ENCODE measurements around the gene MYO3B.

The MYO3B gene

GRCh38 chr2:170353723-170354122, 175.8 kb downstream of the MYO3B start:
- no peak for DNase-seq (ENCODE audit: low read depth, low spot score)
- no peak overlapping the region for H3K4me3 ChIP-seq (ENCODE audit: low read depth, low read length)
- no peak for TF ChIP-seq CTCF (IDR thresholded peaks at IDR 0.05; ENCODE audit: insufficient read depth, low read length, missing control alignments)
- POLR2A ChIA-PET, result no interaction called here
- CTCF ChIA-PET, result no interaction called here

- no peak overlapping the region for H3K4me3 ChIP-seq (ENCODE audit: low read depth, low read length)
- ChIA-PET POLR2A (no interaction called here), CTCF (interaction anchor here (1.0 kb wide), 1 partner anchor 24 kb away, joined by 3 read pairs; no protein-coding TSS in a partner anchor)
- no peak for TF ChIP-seq CTCF (IDR thresholded peaks at IDR 0.05; ENCODE audit: insufficient read depth, low read length, missing control alignments)
- no peak for DNase-seq (ENCODE audit: low read depth, low spot score)
Observed at GRCh38 chr2:170354388-170354787, 176.4 kb downstream of the MYO3B start.

GRCh38 chr2:170354855-170355780, 177.2 kb downstream of the MYO3B start:
- no peak overlapping the region for H3K4me3 ChIP-seq (ENCODE audit: low read depth, low read length)
- ChIA-PET POLR2A (no interaction called here), CTCF (interaction anchor here (1.0 kb wide), 1 partner anchor 23 kb away, joined by 3 read pairs; no protein-coding TSS in a partner anchor)
- no peak for TF ChIP-seq CTCF (IDR thresholded peaks at IDR 0.05; ENCODE audit: insufficient read depth, low read length, missing control alignments)
- no peak for DNase-seq (ENCODE audit: low read depth, low spot score)

GRCh38 chr2:170359466-170359865, 181.5 kb downstream of the MYO3B start:
- no peak for DNase-seq (ENCODE audit: low read depth, low spot score)
- TF ChIP-seq CTCF (IDR thresholded peaks at IDR 0.05; ENCODE audit: insufficient read depth, low read length, missing control alignments), result no peak
- ChIA-PET POLR2A (no interaction called here), CTCF (no interaction called here)
- H3K4me3 ChIP-seq (ENCODE audit: low read depth, low read length), result no peak overlapping the region

- POLR2A ChIA-PET, result no interaction called here
- DNase-seq (ENCODE audit: low read depth, low spot score), result no peak
- CTCF ChIA-PET, result interaction anchor here (0.9 to 3.7 kb wide), 9 partner anchors 9 to 512 kb away, joined by 3 to 25 read pairs (median 4); no protein-coding TSS in a partner anchor
- no peak overlapping the region for H3K4me3 ChIP-seq (ENCODE audit: low read depth, low read length)
- no peak for TF ChIP-seq CTCF (IDR thresholded peaks at IDR 0.05; ENCODE audit: insufficient read depth, low read length, missing control alignments)
Observed at GRCh38 chr2:170360546-170361089, 182.7 kb downstream of the MYO3B start.

All from AG04449 (cell line).